IMR-90 (cell line): ENCODE measurements around the gene MMP8. TPM values are rescaled to one million over a fixed set of nuclear protein-coding genes. Genes with fewer than 3 reads are reported as not detected.

ENCODE experiments used
- ATAC-seq: fragments of 200-7000 bp; cut with Tn5 transposase; 2 replicates; pipeline ENCODE4 v1.9.1; 2020; ENCODE audit warnings: low read depth, mild to moderate bottlenecking, moderate library complexity
- BruUV-seq: library from RNA; stranded (reverse); fragments of 400-500 nt; replicated peaks from 2 replicates; lab custom pipeline; 2021; lab: Mats Ljungman, UMichigan
- CTCF ChIA-PET: fragments of 300-600 bp; formaldehyde crosslinking; extraction: SDS; loops from one replicate; lab custom pipeline; 2021; ENCODE audit warnings: antibody characterized with exemption; lab: Yijun Ruan, JAX
- POLR2A ChIA-PET: fragments of 300-600 bp; sonication (Branson Sonifier 250); formaldehyde crosslinking; loops from one replicate; lab custom pipeline; 2022; ENCODE audit warnings: antibody characterized with exemption; ENCODE audit not compliant: unreplicated experiment; lab: Charles Lee
- DNase-seq: peaks from one replicate; pipeline ENCODE4 v3.0.0; 2013
- H2AFZ ChIP-seq: replicated peaks from 2 replicates; pipeline ENCODE3; 2013; ENCODE audit warnings: low read length, mild to moderate bottlenecking; ENCODE audit not compliant: poor library complexity
- H2AK5ac ChIP-seq: 2 replicates; pipeline ENCODE4 v1.6.1; 2013; ENCODE audit warnings: low read depth, low read length, inconsistent platforms
- H2AK9ac ChIP-seq: replicated peaks from 2 replicates; pipeline ENCODE3; 2013; ENCODE audit warnings: mild to moderate bottlenecking, low read depth, low read length, moderate library complexity; ENCODE audit not compliant: poor library complexity
- H2BK120ac ChIP-seq: 2 replicates; pipeline ENCODE4 v1.6.1; 2013; ENCODE audit warnings: low read depth, low read length, inconsistent platforms
- H2BK15ac ChIP-seq: 3 replicates; pipeline ENCODE4 v1.6.1; 2013; ENCODE audit warnings: low read depth, low read length, inconsistent platforms
- H2BK20ac ChIP-seq: 2 replicates; pipeline ENCODE4 v1.6.1; 2013; ENCODE audit warnings: low read depth, mild to moderate bottlenecking, inconsistent platforms, low read length, moderate library complexity
- H2BK5ac ChIP-seq: 2 replicates; pipeline ENCODE4 v1.6.1; 2013; ENCODE audit warnings: mild to moderate bottlenecking, low read depth, low read length, inconsistent platforms; ENCODE audit not compliant: poor library complexity, severe bottlenecking
- H3K14ac ChIP-seq: replicated peaks from 2 replicates; pipeline ENCODE4 v1.6.1; 2013; ENCODE audit warnings: low read depth, low read length, inconsistent platforms
- H3K18ac ChIP-seq: 2 replicates; pipeline ENCODE4 v1.6.1; 2013; ENCODE audit warnings: low read depth, low read length, control low read depth
- H3K23ac ChIP-seq: 2 replicates; pipeline ENCODE4 v1.6.1; 2013; ENCODE audit warnings: low read depth, low read length, inconsistent platforms
- H3K27ac ChIP-seq: 2 replicates; pipeline ENCODE4 v1.5.1; 2013; ENCODE audit warnings: mild to moderate bottlenecking, control low read depth, low read length; ENCODE audit not compliant: insufficient read depth
- H3K27me3 ChIP-seq: 2 replicates; pipeline ENCODE4 v1.6.1; 2013; ENCODE audit warnings: low read length; ENCODE audit not compliant: control insufficient read depth, insufficient read depth
- H3K36me3 ChIP-seq: 2 replicates; pipeline ENCODE4 v1.6.1; 2013; ENCODE audit warnings: low read length, mixed read lengths; ENCODE audit not compliant: control insufficient read depth, insufficient read depth
- H3K4ac ChIP-seq: 2 replicates; pipeline ENCODE4 v1.6.1; 2013; ENCODE audit warnings: low read depth, low read length, inconsistent platforms
- H3K4me1 ChIP-seq: 2 replicates; pipeline ENCODE4 v1.6.1; 2013; ENCODE audit warnings: low read length, mixed read lengths; ENCODE audit not compliant: control insufficient read depth, insufficient read depth
- H3K4me2 ChIP-seq: 2 replicates; pipeline ENCODE4 v1.6.1; 2013; ENCODE audit warnings: low read depth, mild to moderate bottlenecking, control low read depth, low read length, moderate library complexity
- H3K4me3 ChIP-seq: 2 replicates; pipeline ENCODE4 v1.5.1; 2013; ENCODE audit warnings: low read depth, mild to moderate bottlenecking, control low read depth, low read length, moderate library complexity; ENCODE audit not compliant: insufficient read depth
- H3K56ac ChIP-seq: 2 replicates; pipeline ENCODE4 v1.6.1; 2013; ENCODE audit warnings: low read length, inconsistent platforms; ENCODE audit not compliant: insufficient read depth; ENCODE audit errors: extremely low read depth
- H3K79me1 ChIP-seq, 2 experiments: 2 replicates each; pipeline ENCODE4 v1.6.1; 2013; ENCODE audit warnings: low read length in 2 of 2, inconsistent platforms in 1 of 2, low read depth in 1 of 2
- H3K9ac ChIP-seq: 2 replicates; pipeline ENCODE4 v1.6.1; 2013; ENCODE audit warnings: low read depth, low read length, control low read depth
- H3K9me1 ChIP-seq: 2 replicates; pipeline ENCODE4 v1.6.1; 2013; ENCODE audit warnings: low read length, inconsistent platforms; ENCODE audit not compliant: insufficient read depth
- H3K9me3 ChIP-seq: 2 replicates; pipeline ENCODE4 v1.6.1; 2013; ENCODE audit warnings: low read length; ENCODE audit not compliant: control insufficient read depth, insufficient read depth
- H4K20me1 ChIP-seq: 2 replicates; pipeline ENCODE4 v1.6.1; 2013; ENCODE audit warnings: low read length, inconsistent platforms; ENCODE audit not compliant: insufficient read depth
- H4K5ac ChIP-seq: 2 replicates; pipeline ENCODE4 v1.6.1; 2013; ENCODE audit warnings: mild to moderate bottlenecking, low read depth, low read length, control low read depth
- H4K8ac ChIP-seq, 2 experiments: 2 replicates each; pipeline ENCODE4 v1.6.1; 2013; ENCODE audit warnings: low read depth in 2 of 2, low read length in 2 of 2, control low read depth in 1 of 2, inconsistent platforms in 1 of 2
- H4K91ac ChIP-seq: 2 replicates; pipeline ENCODE4 v1.6.1; 2013; ENCODE audit warnings: low read depth, low read length, inconsistent platforms; ENCODE audit not compliant: insufficient read depth
- BHLHE40 ChIP-seq: fragments of 150-350 bp; IDR thresholded peaks from 2 replicates; pipeline ENCODE4 v1.6.1; 2016; ENCODE audit warnings: mild to moderate bottlenecking, low read depth, low read length
- CHD1 ChIP-seq: IDR thresholded peaks from 2 replicates; pipeline ENCODE4 v1.6.1; 2012; ENCODE audit warnings: low read depth, low read length, improper control_type of control experiment
- CTCF ChIP-seq: conservative IDR thresholded peaks from 2 replicates; pipeline ENCODE4 v1.5.1; 2012; ENCODE audit warnings: mild to moderate bottlenecking, low read depth, low read length, improper control_type of control experiment
- ELK1 ChIP-seq: fragments of 150-350 bp; IDR thresholded peaks from 2 replicates; pipeline ENCODE4 v1.6.1; 2016; ENCODE audit warnings: low read depth, mild to moderate bottlenecking, low read length, moderate library complexity, borderline replicate concordance
- FOS ChIP-seq: fragments of 150-350 bp; IDR thresholded peaks from 2 replicates; pipeline ENCODE4 v1.6.1; 2016; ENCODE audit warnings: low read depth, low read length
- MAFK ChIP-seq: IDR thresholded peaks from 2 replicates; pipeline ENCODE4 v1.6.1; 2012; ENCODE audit warnings: low read depth, low read length, improper control_type of control experiment
- MAZ ChIP-seq: IDR thresholded peaks from 2 replicates; pipeline ENCODE4 v1.6.1; 2012; ENCODE audit warnings: low read depth, mild to moderate bottlenecking, low read length, improper control_type of control experiment, moderate library complexity, borderline replicate concordance
- MXI1 ChIP-seq: IDR thresholded peaks from 2 replicates; pipeline ENCODE4 v1.6.1; 2012; ENCODE audit warnings: low read depth, mild to moderate bottlenecking, low read length, moderate library complexity, borderline replicate concordance
- NFE2L2 ChIP-seq: fragments of 150-350 bp; IDR thresholded peaks from 2 replicates; pipeline ENCODE4 v1.6.1; 2016; ENCODE audit warnings: low read depth, mild to moderate bottlenecking, low read length
- POLR2A ChIP-seq: IDR thresholded peaks from 2 replicates; pipeline ENCODE4 v1.6.1; 2012; ENCODE audit warnings: mild to moderate bottlenecking, low read depth, low read length
- RAD21 ChIP-seq: IDR thresholded peaks from 2 replicates; pipeline ENCODE4 v1.6.1; 2012; ENCODE audit warnings: low read length, improper control_type of control experiment
- RCOR1 ChIP-seq: IDR thresholded peaks from 2 replicates; pipeline ENCODE4 v1.6.1; 2012; ENCODE audit warnings: mild to moderate bottlenecking, low read length, improper control_type of control experiment; ENCODE audit not compliant: insufficient replicate concordance
- RFX5 ChIP-seq: IDR thresholded peaks from 2 replicates; pipeline ENCODE4 v1.8.0; 2012; ENCODE audit warnings: low read depth, mild to moderate bottlenecking, low read length, moderate library complexity
- SMC3 ChIP-seq: fragments of 150-350 bp; IDR thresholded peaks from 2 replicates; pipeline ENCODE4 v1.6.1; 2016; ENCODE audit warnings: low read depth, mild to moderate bottlenecking, antibody characterized with exemption, low read length, moderate library complexity
- USF2 ChIP-seq: fragments of 150-350 bp; IDR thresholded peaks from 2 replicates; pipeline ENCODE4 v1.6.1; 2017; ENCODE audit warnings: mild to moderate bottlenecking, antibody characterized with exemption, low read length, low read depth
- WGBS, 2 experiments: methylation state at CpG; one replicate each; pipeline versions ENCODE4 v1.1.5 to v1.1.7; 2013; ENCODE audit warnings: missing lambda C conversion rate in 2 of 2; ENCODE audit not compliant: insufficient read length in 1 of 2; ENCODE audit errors: extremely low coverage in 2 of 2; 5-methylcytosine and 5-hydroxymethylcytosine counted together
- dilution Hi-C: fragments of 300-500 bp; cut with HindIII; formaldehyde crosslinking; loops from one replicate; pipeline ENCODE4 v1.14.3; 2018; ENCODE audit warnings: low sequenced_read_pairs; ENCODE audit not compliant: unreplicated experiment
- in situ Hi-C: fragments of 300-500 bp; cut with MboI; formaldehyde crosslinking; loops from 3 replicates; pipeline ENCODE4 v1.14.3; 2019; ENCODE audit warnings: low sequenced_read_pairs, inconsistent platforms, mixed read lengths
- intact Hi-C: fragments of 100-400 bp; cut with micrococcal nuclease; formaldehyde crosslinking; loops from 2 replicates; pipeline ENCODE4 v1.10.0; 2022
- polyA plus RNA-seq, 3 experiments: library from polyadenylated mRNA; depleted of rRNA; stranded (reverse); fragments of >200 nt; gene quantifications; 2 replicates each; pipeline ENCODE4 v1.2.3, GENCODE V29; 2012; ENCODE audit warnings: low replicate concordance in 1 of 3
- total RNA-seq: library from RNA; depleted of rRNA; stranded (reverse); fragments of >200 nt; gene quantifications from 2 replicates; pipeline ENCODE4 v1.2.3, GENCODE V29; 2012

The MMP8 gene
- total and polyA plus RNA-seq, 2 of the 4 experiments (the other 2 are of a cell fraction) = 0.05 to 0.18 TPM

- 40% methylated on average over 1 of the region's 4 CpGs; no CpG with 5 or more reads in 1 of the 2 experiments for WGBS, 2 experiments
- Histone ChIP-seq H3K56ac (no peak overlapping the region), H2BK15ac (no peak overlapping the region), H3K4me1 (peaks cover 3% of the 10 kb centered on the region; the same call in 1 of the 2 replicates), H3K4me3 (no peak overlapping the region), H4K20me1 (no peaks in the 10 kb centered on the region), H4K8ac (no peak overlapping the region), H3K36me3 (no peaks in the 10 kb centered on the region), H2BK5ac (no peak overlapping the region), H2AFZ (no peak overlapping the region), H3K27me3 (no peaks in the 10 kb centered on the region; the same call in 1 of the 2 replicates), H3K14ac (no peak overlapping the region), H2BK20ac (no peak overlapping the region), H3K79me1 (no peaks in the 10 kb centered on the region), H3K9me3 (no peaks in the 10 kb centered on the region), H3K18ac (no peak overlapping the region), H3K23ac (no peak overlapping the region), H2AK9ac (no peak overlapping the region), H2AK5ac (no peak overlapping the region), H4K5ac (no peak overlapping the region), H3K9me1 (no peaks in the 10 kb centered on the region), H2BK120ac (0 out of 2 replicates have a peak overlapping the region, but pooled peaks have one; percentile 35), H4K91ac (no peak overlapping the region), H3K27ac (no peak overlapping the region), H3K4ac (no peak overlapping the region), H3K4me2 (no peak overlapping the region), H3K9ac (no peak overlapping the region)
- POLR2A ChIA-PET = interaction anchor here (0.6 to 0.7 kb wide), 2 partner anchors 193 to 1186 kb away, joined by 3 to 5 read pairs; no protein-coding TSS in a partner anchor
- no peak for ATAC-seq
- in situ Hi-C loops (no loop called here), intact Hi-C loops (no loop called here), dilution Hi-C loops (no loop called here)
- no peak for DNase-seq
- CTCF ChIA-PET = interaction anchor here (1.3 kb wide), 1 partner anchor 19 kb away, joined by 4 read pairs; the partner anchor contains the start of gene MMP10
- TF ChIP-seq RCOR1 (no peak), MAFK (no peak), CHD1 (no peak), RFX5 (no peak), MAZ (no peak), NFE2L2 (no peak), MXI1 (no peak), ELK1 (no peak), SMC3 (no peak), RAD21 (no peak), CTCF (no peak), POLR2A (no peak), BHLHE40 (no peak), FOS (no peak), USF2 (no peak)
- BruUV-seq = no TSS peak
These were observed 37.0 kb upstream of the MMP8 start for GRCh38 chr11:102761646-102762238.
